ENCODE results near the gene TMEM151B. TPM values are rescaled to one million over a fixed set of nuclear protein-coding genes. Genes with fewer than 3 reads are reported as not detected.

TMEM151B gene
- under 1 TPM in 2 of 3 donors, not detected in 1; 0.03 to 0.05 TPM for total RNA-seq

DNA sequence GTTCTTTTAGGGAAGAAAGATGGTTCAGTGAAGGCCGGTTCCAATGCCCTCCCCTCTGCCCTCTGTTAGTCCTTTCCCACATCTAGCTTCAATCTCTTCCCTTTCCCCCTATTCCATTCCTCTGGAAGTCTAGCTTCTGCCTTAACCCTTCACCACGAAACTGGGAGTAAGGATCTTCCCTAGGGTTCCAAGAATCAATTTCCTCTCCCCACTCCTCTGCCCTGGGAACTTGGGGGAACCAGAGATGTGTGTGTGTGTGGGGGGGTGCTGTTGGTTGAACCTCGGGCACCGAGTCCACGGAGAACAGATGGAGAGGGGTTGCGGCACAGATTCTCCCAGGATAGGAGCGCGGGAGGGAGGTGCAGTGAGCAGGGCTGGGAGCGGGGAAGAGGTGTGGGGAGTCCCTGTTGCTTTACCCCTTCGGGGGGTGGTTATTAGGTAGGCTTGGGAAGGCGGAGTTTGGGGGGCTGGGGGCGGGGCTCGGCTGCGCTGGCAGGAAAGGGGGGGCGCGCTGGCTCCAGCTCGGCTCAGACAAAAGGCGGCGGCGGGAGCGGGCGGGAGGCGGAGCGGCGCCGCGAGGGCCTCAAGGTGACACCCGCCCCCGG is at the start of gene TMEM151B:
Gene TMEM151B, plus strand, starts transcription at position 530 of the 605 bp plus-strand sequence. CDS start 293 bp downstream, outside the sequence.
- Mint-ChIP-seq H3K4me1 (ENCODE audit: low read depth) (peaks cover 27% of the 10 kb centered on the region), H3K27me3 (ENCODE audit: low read depth) (peaks cover 54% of the 10 kb centered on the region), H3K36me3 (ENCODE audit: insufficient read depth) (no peaks in the 10 kb centered on the region), H3K4me3 (peak within 1 kb of the TSS; percentile 66), H3K9me3 (no peaks in the 10 kb centered on the region)
- DNase-seq (peak; percentile 26), ATAC-seq (no peak)

DNA sequence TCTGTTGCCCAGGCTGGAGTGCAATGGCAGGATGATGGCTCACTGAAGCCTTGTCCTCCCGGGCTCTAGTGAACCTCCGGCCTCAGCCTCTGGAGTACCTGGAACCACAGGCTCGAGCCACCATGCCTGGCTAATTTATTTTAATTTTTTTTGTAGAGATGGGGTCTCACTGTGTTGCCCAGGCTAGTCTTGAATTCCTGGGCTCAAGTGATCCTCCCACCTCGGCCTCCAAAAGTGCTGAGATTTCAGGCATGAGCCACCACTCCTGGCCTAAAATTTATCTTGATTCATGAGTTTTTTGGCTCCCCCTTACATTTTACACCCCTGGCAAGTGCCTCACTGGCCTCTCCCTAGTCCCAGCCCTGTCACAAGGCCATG is 49.3 kb upstream of the TMEM151B start:
- DNase-seq (no peak), ATAC-seq (no peak)
- no peak overlapping the region for H3K4me3 Mint-ChIP-seq
- peaks cover 37% of the 10 kb centered on the region for H3K4me1 Mint-ChIP-seq (ENCODE audit: low read depth)
- peaks cover 5% of the 10 kb centered on the region for H3K36me3 Mint-ChIP-seq (ENCODE audit: insufficient read depth)
- H3K27me3 Mint-ChIP-seq (ENCODE audit: low read depth) = peaks cover 20% of the 10 kb centered on the region
- no peaks in the 10 kb centered on the region for H3K9me3 Mint-ChIP-seq

DNA sequence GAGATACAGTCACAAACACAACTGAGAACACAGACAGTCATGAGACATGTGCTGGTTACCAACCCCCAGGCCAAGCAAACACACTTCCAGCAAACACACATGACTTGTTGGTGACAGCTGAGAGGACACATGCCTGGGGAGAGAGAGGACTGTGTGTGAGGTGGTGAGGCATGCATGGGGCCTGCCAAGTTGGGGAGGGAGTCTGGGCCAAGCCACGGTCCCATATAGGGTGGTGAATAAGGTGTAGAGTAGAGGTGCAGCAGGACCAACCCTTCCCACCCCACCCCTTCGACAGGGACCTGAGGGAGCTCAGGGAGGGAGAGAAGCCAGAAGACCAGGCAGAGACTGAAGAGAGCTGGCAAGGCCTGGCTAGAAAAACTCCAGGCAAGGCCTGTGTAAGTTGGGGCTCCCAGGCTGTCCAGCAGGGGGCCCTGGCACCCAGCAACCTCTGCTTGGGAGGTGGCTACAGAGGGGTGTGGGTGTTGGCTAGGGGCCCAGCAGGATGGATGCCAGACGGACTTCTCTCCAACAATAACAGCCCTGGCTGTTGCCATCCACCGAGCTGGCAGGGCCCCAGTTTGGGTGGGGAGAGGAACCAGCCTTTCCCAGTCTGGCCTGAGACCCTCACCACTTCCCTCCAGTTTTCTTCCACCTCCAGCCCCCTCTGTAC is 48.8 kb upstream of the TMEM151B start:
- Mint-ChIP-seq H3K36me3 (ENCODE audit: insufficient read depth) (peaks cover 5% of the 10 kb centered on the region), H3K4me3 (peak overlapping the region; percentile 26), H3K4me1 (ENCODE audit: low read depth) (peaks cover 37% of the 10 kb centered on the region), H3K27me3 (ENCODE audit: low read depth) (peaks cover 16% of the 10 kb centered on the region), H3K9me3 (no peaks in the 10 kb centered on the region)
- ATAC-seq (peak; percentile 29 to 32), DNase-seq (peak; percentile 62)

DNA sequence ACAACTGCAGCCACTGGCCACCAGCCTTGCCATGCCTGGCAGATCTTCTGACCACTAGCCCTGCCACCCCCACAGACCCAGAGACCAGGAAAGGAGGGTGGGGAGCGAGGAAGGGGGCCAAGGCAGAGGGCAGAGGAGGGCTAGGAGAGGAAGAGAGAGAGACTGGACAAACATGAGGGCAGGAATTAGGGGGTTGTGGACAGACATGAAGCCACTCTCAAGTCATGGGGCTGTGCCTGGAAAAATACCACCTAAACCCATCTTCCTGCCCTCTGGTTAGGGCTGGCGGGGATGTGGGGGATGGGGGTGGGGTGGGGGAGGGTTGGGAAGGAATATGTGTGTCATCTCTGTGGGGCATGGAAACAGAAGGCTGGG is 48.3 kb upstream of the TMEM151B start:
- DNase-seq (no peak), ATAC-seq (no peak)
- H3K4me3 Mint-ChIP-seq = peak overlapping the region; percentile 26
- H3K27me3 Mint-ChIP-seq (ENCODE audit: low read depth) = peaks cover 13% of the 10 kb centered on the region
- peaks cover 37% of the 10 kb centered on the region for H3K4me1 Mint-ChIP-seq (ENCODE audit: low read depth)
- peaks cover 5% of the 10 kb centered on the region for H3K36me3 Mint-ChIP-seq (ENCODE audit: insufficient read depth)
- no peaks in the 10 kb centered on the region for H3K9me3 Mint-ChIP-seq

DNA sequence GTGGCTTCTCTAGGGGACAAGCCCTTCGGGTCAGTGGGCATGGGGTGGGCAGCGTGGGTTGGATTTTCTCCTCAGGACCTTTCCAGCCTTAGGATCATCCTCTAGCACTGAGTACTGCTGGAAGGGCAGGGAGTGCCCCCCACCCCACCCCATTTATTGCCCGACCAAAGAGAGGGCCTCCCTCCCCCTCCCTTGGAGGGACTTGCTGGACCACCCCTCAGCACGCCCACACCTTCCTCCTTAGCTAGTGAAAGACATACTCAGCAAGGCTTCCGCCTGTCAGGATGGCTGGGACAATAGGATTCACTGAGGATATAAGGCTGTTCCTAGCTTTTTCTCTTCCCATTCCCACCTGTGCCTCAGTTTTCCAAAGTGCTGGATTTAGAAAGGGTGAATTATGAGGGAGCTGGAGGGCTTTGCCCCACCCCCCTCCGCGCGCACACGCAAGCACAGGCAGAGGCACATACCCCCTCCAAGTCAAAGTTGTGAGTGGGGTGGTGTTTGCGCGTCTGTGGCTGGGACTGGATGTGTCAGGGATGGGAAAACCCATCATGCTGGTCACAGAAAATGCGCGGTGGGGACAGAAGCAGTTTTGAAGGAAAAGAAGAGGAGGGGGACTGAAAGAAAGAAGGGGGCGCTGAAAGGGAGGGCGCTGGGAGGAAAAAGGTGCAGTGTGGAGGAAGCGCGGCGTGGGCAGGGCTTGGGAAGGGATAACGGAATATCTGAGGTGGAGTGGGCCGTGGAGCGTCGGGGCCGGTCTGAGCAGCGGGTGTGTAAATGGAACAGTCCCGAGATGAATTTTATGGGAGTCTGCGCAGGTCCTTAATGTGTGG is 47.5 kb upstream of the TMEM151B start:
- Mint-ChIP-seq H3K4me1 (ENCODE audit: low read depth) (peaks cover 37% of the 10 kb centered on the region), H3K27me3 (ENCODE audit: low read depth) (peaks cover 11% of the 10 kb centered on the region), H3K4me3 (peak overlapping the region; percentile 90), H3K36me3 (ENCODE audit: insufficient read depth) (peaks cover 5% of the 10 kb centered on the region), H3K9me3 (no peaks in the 10 kb centered on the region)
- ATAC-seq = peak in 1 of 2 donors; percentile 8
- DNase-seq = no peak

DNA sequence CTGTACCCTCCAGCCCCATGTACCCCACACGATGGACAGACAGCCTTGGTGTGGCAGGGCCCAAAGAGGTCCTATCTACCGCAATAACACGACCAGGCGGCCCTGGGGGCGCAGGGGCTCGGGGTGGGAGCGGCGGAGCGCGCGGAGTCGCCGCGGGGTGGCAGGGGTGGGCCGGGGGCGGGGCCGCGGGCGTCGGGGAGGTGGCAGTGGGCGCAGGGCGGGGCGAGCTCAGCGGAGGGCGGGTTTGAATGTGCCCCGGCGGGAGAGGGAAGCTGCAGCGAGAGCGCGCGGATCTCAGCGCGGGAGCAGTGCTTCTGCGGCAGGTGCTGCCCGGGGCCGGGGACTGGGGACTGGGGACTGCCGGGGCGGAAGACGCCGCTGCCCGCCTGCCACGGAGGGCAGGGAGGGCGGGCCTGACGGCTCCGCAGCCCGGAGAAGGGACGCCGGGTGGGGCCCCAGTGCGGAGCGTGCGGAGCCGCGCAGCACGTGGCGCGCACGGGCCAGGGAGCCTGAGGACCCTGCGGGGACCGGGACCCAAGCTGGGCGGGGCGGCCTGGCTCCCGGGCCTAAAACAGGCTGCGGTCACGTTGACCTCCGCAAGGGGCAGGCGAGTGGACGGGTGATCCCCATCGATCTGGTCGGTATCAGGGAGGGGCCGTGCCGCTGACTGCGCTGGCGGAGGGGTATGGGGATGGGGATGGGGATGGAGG is 46.8 kb upstream of the TMEM151B start, which contains the start of gene SLC29A1:
Gene SLC29A1, plus strand, starts transcription at position 277 of the 710 bp plus-strand sequence. CDS start 3,719 bp downstream, outside the sequence.
- Mint-ChIP-seq H3K27me3 (ENCODE audit: low read depth) (peaks cover 9% of the 10 kb centered on the region), H3K4me3 (peak within 1 kb of the TSS; percentile 90), H3K9me3 (no peaks in the 10 kb centered on the region), H3K36me3 (ENCODE audit: insufficient read depth) (peaks cover 8% of the 10 kb centered on the region), H3K4me1 (ENCODE audit: low read depth) (peaks cover 35% of the 10 kb centered on the region)
- DNase-seq (peak; percentile 83), ATAC-seq (peak; percentile 77 to 79)

DNA sequence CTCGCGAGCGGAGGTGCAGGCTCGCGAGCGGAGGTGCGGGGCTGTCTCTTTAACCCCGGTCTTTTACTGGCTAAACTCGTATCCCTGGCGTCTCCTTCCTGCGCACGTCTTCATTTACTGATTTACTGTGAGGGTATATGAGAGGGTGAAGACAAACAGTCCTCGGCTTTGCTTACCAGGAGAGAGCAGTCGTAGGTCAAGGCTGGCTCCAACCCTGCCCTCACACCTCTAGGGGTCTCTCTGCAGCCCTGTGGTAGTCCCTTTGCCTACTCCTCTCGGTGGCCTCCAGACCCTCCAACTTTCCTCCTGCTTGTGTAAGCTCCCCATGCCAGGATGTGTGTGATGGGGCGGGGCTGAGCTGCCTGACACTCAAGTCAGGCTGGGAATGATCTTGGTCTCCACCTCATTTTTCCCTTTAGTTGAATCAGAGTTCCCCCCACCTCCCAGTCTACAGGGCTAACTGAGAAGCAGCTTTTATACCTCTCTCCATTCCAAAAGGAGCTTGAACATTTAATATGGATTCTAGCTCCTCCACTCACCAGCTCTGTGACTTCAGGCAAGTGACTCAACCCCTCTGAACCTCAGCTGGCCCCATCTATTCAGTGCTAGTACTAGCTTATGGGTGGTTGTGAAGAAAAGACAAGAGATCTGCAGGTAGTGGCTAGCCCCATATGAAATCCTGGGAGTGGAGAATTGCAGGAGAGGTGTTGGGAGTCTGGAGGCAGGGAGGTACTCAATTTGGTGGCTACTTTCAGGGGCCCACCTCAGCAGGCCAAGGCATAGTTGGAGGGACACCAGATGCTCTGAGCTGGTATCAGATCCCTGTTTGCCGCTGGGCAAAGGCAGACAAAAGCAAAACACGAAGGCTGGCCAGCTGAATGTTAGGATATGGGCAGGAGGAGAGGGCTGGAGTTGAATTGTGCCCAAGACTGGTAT is 46.0 kb upstream of the TMEM151B start:
- H3K9me3 Mint-ChIP-seq = no peaks in the 10 kb centered on the region
- peaks cover 4% of the 10 kb centered on the region for H3K27me3 Mint-ChIP-seq (ENCODE audit: low read depth)
- peaks cover 30% of the 10 kb centered on the region for H3K4me1 Mint-ChIP-seq (ENCODE audit: low read depth)
- DNase-seq (no peak), ATAC-seq (peak; percentile 10 to 29)
- peak overlapping the region; percentile 90 for H3K4me3 Mint-ChIP-seq
- H3K36me3 Mint-ChIP-seq (ENCODE audit: insufficient read depth) = peaks cover 8% of the 10 kb centered on the region

DNA sequence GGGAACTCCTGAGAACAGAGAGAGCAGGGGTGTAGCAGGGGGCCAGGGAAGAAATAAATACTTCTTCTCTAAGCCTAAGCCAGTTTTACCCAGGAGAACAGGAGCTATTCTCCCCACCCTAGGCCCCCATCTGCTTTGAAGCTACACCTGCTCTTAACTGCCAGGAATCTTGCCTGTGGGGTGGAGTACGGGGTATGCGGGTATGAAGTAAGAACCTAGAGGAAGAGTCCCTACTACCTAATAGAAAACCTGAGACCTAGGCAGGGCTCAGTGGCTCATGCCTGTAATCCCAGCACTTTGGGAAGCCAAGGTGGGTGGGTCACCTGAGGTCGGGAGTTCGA is 45.3 kb upstream of the TMEM151B start:
- DNase-seq (no peak), ATAC-seq (no peak)
- Mint-ChIP-seq H3K36me3 (ENCODE audit: insufficient read depth) (peaks cover 8% of the 10 kb centered on the region), H3K4me3 (peak overlapping the region; percentile 90), H3K4me1 (ENCODE audit: low read depth) (peaks cover 30% of the 10 kb centered on the region), H3K9me3 (no peaks in the 10 kb centered on the region), H3K27me3 (ENCODE audit: low read depth) (peaks cover 1% of the 10 kb centered on the region)

DNA sequence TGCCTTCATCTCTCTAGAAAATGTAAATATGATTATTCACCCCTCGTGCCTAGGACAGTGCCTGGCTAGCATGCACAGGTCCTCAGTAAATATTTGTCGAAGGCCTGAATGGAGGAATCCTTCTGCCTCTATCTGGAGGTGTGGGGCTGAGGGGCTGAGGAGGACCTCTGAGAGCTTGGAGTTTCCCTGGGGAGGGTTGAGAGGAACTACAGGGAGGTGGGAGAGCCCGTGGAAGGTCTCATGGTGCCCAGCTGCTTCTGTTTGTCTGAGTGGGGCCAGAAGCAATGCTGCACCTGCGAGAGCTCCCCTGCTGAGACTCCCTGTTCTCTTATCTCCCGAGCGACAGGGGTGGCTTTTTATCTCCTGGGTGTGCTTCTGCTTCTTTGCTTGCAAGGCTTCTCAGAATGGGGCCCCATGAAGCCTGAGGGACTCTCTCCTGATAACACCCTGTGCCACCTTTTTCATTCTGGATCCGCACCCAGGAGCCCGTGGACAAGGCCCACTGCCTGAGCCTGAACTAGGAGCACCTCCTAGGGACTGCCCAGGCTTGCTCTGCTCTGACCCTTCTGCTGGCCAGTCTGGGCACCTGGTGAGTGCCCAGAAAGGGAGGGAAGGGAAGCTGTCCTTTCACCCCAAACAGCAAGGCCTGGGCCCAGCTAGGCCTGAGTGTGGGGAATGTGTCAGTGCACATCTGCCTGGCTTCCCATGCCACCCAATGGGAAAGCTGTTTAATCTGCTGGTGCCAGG is 44.5 kb upstream of the TMEM151B start:
- Mint-ChIP-seq H3K4me3 (peak overlapping the region; percentile 24), H3K4me1 (ENCODE audit: low read depth) (peaks cover 30% of the 10 kb centered on the region)

DNA sequence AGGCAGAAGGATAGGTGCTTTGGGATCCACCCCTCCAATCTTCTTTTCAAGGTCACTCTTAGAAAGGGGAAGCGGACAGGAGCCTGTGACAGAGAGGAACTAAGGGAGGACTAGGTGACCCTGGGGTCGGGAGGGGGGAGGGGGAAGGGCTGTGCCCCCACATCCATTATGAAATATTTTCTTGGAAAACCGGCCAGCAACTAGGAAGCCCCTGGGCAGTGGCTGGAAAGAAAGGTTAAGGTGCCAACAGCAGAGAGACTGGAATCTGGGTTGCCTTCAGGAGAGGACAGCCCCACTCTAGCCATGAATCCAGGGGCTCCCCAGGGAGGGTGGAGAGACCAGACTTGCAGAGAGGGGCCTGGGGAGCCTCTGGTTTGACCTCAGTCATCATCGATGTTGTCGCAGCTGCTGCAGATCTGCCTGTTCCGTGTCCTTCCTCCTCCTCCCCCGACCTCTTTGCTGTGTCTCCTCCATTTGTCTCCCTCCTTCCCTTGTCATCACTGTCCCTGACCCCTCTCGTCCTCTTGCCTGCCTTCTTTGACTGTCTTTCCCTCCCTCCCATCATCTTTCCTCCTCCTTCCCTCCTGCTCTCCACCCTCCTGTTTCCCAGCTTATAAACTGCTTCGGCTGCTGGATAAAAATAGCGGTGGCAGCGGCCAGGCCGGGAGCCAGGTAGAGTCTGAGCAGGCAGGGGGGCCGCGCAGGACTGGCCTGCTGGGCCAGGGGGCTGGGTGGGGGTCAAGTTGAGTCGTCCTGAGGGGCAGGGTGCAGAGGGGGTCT is 43.7 kb upstream of the TMEM151B start:
- no peaks in the 10 kb centered on the region for H3K9me3 Mint-ChIP-seq
- H3K36me3 Mint-ChIP-seq (ENCODE audit: insufficient read depth) = peaks cover 17% of the 10 kb centered on the region
- peaks cover 26% of the 10 kb centered on the region for H3K4me1 Mint-ChIP-seq (ENCODE audit: low read depth)
- ATAC-seq (no peak), DNase-seq (no peak)
- H3K4me3 Mint-ChIP-seq = no peak overlapping the region
- H3K27me3 Mint-ChIP-seq (ENCODE audit: low read depth) = no peaks in the 10 kb centered on the region

More for the DNA sequence above, 44.5 kb upstream of the TMEM151B start:
- no peaks in the 10 kb centered on the region for H3K9me3 Mint-ChIP-seq
- H3K27me3 Mint-ChIP-seq (ENCODE audit: low read depth) = no peaks in the 10 kb centered on the region
- ATAC-seq = no peak
- DNase-seq = no peak
- H3K36me3 Mint-ChIP-seq (ENCODE audit: insufficient read depth) = peaks cover 12% of the 10 kb centered on the region

DNA sequence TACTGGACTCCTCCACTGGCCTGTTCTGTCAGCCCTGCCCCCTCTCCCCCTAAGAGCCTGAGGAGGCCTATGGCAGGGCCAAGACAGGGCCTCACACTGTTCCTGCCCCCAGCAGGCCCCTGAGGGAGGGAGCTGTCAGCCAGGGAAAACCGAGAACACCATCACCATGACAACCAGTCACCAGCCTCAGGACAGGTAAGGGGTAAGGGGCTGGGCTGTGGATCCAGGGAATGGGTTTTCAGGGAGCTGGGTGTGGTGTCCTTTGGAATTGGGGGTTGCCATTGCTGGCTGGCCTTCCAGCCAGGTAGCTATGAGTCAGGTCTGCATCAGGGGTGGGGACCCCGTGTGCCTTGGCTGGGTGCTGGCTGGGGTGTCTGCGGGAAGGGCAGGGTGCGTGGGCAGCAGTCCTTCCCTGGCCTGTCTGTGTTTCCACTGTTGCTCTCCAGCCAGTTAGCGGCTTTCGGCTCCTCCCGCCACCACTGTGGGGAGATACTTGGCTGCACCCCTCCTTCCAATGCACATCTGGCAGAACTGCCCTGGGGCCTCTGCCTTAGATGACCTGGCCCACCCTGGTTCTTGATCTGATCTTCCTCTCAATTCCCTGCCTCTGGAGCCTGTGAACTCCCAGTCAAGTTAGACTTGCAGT is 43.0 kb upstream of the TMEM151B start:
- H3K9me3 Mint-ChIP-seq = no peaks in the 10 kb centered on the region
- no peaks in the 10 kb centered on the region for H3K27me3 Mint-ChIP-seq (ENCODE audit: low read depth)
- peaks cover 21% of the 10 kb centered on the region for H3K36me3 Mint-ChIP-seq (ENCODE audit: insufficient read depth)
- H3K4me1 Mint-ChIP-seq (ENCODE audit: low read depth) = peaks cover 21% of the 10 kb centered on the region
- no peak for DNase-seq
- no peak overlapping the region for H3K4me3 Mint-ChIP-seq
- ATAC-seq = no peak

DNA sequence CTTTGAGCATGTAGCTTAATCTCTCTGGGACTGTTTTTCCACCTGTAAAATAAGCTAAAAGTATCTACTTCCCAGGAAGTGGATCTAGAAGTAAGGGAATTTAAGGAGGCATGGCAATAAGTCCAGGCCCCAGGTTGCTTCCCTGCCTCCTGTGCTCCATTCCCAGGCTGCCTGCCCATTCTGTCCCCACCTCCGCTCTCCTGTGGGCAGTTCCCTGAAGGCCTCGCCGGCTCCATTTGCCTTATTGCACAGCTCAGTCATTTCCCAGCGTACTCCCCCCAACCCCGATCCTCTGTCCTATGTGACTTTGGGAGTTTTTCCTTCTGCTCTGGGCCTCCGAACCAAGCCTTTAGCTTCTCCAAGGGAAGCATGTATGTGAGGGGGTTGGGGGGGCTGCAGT is 42.2 kb upstream of the TMEM151B start:
- H3K27me3 Mint-ChIP-seq (ENCODE audit: low read depth) = no peaks in the 10 kb centered on the region

More for the DNA sequence above, 42.2 kb upstream of the TMEM151B start:
- Mint-ChIP-seq H3K4me1 (ENCODE audit: low read depth) (peaks cover 15% of the 10 kb centered on the region), H3K4me3 (no peak overlapping the region), H3K36me3 (ENCODE audit: insufficient read depth) (peaks cover 23% of the 10 kb centered on the region), H3K9me3 (no peaks in the 10 kb centered on the region)
- DNase-seq = no peak
- ATAC-seq = no peak

All from activated T-cell treated with anti-CD3 and anti-CD28 coated beads, Interleukin-2, amount 50 U/mL, for 4 hours (primary cell).